ENCODE data around the gene PRXL2B.
"Not testable (repeated sequence)": the region's sequence is repeated elsewhere in the genome, so short reads cannot be mapped to it uniquely, and the experiment has no call there.

Gene PRXL2B

DNA sequence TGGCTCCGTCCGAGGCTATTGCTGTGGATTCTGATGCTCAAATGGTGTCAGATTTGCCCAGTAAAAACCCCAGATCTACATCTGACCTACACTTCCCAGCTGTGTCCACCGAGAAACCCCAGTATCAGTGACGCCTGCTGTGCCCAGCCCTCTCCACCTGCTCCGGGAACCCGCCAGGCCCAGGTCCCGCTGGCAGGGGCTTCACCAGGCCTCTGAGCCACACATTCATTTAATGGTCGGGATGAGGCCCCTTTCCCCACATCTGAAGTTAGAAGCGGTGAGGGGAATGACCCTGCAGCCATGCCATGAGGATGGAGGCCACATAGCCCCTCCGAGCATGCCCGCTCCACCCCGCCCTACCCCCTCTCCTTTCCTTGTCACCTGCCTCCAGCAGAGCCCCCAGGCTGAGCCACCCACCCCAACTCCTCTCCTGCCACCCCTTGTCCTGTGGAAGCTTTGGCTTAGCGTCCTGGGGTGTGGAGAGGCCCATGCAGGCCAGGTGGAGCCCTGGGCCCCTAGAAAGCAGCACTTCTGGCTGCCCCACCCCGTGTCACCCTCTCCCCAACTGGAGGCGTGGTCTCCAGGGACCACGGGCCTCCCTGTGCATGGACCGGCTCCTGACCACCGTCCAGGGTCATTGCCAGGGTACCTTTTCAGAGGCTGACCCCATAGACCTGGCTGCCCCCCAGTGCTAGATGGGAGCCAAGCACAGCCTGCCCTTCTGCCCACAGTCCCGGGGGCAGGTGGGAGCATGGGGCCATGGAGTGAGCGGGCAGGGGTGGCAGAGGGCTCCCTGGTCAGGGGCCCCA, 22.4 kb upstream of the PRXL2B start:
- DNase-seq (ENCODE audit: low spot score): no peak

- no peak for DNase-seq (ENCODE audit: low spot score)
Observed at GRCh38 chr1:2564815-2565374, 21.7 kb upstream of the PRXL2B start.

DNA sequence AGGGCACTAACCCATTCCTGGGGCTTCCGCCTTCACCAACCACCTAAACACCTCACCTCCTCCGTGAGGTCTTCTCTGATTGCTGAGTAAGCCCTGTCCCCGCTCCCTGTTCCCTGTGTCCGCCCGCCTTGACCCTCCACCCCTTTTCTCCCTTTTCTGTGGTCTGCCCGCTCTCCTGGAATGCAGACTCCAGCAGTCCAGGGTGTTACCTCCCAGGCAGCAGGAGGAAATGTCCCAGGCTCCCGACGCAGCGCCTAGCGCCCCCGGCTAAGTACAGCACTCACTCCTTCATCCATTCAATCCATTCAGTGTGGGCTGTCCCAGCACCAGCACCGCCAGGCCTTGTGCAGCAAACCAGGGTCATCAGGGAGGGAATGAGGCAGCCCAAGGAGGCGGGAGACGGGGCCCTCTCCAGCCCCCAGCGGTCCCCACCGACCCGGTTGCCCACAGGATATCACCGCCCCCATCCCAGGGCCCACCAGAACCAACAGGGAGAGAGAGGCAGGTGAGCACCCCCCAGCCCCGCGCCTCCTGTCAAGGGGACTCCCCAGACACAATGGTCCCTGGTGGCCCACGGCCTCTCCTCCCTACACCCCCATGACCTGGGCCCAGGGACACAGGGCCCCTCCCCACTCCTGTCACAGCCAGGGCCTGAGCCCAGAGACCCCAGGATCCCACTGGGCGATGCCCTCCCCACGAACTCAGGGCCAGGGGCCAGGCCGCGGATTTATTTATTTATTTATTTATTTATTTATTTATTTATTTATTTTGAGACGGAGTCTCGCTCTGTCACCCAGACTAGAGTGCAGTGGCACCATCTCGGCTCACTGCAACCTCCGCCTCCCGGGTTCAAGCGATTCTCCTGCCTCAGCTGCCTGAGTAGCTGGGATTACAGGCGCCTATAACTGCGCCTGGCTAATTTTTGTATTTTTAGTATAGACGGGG, 20.2 kb upstream of the PRXL2B start:
- no peak for DNase-seq (ENCODE audit: low spot score)

DNA sequence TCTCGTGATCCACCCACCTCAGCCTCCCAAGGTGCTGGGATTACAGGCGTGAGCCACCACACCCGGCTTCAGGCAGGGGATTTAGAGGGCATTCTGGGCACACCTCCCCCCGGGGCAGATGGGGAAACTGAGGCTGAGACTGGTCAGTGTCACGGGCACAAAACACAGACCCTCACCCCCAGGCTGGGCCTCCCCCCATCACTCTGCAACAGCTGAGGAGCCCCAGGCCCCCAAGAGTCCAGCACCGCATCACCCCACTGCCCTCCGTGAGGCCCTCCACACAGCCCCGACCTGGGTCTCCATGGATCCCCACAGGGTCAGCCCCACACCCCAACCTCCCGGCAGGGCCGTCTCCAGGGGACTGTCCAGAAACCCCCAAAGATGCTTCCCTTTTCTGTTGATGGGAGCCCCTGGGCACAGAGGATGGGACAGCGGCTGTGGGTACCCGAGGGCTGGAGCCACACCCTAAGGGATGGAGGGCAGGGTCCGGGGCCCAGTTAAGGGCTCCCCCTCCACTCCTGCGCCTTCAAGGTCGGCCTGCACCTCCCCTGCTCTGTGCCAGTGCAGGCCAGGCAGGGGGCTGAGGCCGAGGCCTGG, 19.4 kb upstream of the PRXL2B start:
- DNase-seq (ENCODE audit: low spot score): no peak

GRCh38 chr1:2568187-2568816, 18.3 kb upstream of the PRXL2B start:
- DNase-seq (ENCODE audit: low spot score): not testable (repeated sequence)

DNA sequence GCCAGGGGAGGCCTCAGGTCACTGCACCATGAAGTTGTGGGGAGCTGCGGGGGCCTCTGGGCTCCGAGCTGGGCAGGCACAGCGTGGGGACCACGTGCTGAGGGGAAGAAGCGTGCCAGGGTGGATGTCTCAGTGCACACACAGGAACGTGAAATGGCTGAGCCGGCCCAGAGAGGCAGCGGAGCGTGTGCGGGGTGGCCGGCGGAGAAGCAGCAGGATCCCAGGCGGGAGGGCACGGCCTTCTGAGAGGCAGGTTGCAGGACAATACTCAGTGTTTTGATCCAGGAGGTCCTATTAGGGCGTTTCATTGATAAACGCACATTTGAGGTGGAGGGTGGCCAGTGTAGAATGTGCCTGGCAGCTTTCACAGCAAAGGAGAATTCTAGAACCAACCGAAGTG, 17.5 kb upstream of the PRXL2B start:
- no peak for DNase-seq (ENCODE audit: low spot score)

DNA sequence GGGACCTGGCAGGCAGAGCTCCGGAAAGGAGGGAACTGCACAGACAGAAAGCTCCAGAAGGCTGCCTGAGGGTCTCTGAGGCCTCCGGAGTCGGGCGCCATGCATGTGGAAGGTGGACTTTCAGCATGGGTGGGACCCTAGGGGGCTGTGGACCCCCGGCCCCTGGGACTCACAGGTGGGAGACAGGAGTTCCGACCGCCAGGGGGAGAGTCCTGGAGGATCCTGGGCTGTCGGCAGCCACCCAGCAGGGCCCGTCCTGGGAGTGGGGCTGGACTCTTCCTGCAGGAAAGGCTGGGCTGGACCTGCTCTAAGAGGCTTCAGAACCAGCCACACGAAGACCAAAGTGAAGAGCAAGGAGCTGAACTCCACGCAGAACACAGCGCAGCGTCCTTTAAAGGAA, 16.9 kb upstream of the PRXL2B start:
- DNase-seq (ENCODE audit: low spot score): not testable (repeated sequence)

GRCh38 chr1:2570332-2570731, 16.2 kb upstream of the PRXL2B start:
- no peak for DNase-seq (ENCODE audit: low spot score)

DNA sequence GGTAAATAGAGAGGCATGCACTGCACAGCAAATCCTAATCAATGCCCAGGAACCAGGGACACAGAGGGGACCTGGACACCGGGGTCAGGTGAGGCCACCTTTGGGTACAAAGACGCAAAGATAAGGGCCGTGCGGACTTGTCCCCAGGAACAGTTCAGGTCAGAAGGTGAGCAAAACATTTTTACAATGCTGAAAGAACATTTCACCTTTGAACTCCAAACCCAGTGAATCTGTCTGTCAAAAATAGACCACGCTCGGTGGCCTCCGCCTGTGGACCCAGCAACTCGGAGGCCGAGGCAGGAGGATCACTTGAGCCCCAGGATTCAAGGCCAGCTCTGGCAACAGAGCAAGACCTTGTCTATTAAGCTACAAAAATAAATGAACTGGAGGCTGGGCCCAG, 15.2 kb upstream of the PRXL2B start:
- no peak for DNase-seq (ENCODE audit: low spot score)

GRCh38 chr1:2573250-2573920, 13.2 kb upstream of the PRXL2B start:
- no peak for DNase-seq (ENCODE audit: low spot score)

DNA sequence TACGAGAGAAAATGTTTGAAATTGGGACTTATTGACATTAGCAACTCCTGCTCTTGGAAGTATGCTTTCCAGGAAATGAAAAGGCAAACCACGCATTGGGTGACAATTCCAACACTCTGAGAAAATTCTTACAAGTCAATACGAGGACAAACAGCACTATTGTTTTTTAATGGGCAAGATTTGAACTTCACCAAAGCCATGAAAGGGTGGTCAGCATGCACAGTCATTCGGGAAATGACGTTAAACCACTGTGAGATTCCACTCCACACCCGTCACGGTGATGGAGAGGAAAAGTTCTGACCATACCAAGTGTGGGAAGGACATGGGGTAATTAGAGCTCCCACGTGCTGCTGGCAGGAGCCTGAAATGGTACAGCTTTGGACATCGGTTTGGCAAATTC, 12.2 kb upstream of the PRXL2B start:
- DNase-seq (ENCODE audit: low spot score): no peak

- DNase-seq (ENCODE audit: low spot score): no peak
Observed at GRCh38 chr1:2575801-2576663, 10.5 kb upstream of the PRXL2B start.

DNA sequence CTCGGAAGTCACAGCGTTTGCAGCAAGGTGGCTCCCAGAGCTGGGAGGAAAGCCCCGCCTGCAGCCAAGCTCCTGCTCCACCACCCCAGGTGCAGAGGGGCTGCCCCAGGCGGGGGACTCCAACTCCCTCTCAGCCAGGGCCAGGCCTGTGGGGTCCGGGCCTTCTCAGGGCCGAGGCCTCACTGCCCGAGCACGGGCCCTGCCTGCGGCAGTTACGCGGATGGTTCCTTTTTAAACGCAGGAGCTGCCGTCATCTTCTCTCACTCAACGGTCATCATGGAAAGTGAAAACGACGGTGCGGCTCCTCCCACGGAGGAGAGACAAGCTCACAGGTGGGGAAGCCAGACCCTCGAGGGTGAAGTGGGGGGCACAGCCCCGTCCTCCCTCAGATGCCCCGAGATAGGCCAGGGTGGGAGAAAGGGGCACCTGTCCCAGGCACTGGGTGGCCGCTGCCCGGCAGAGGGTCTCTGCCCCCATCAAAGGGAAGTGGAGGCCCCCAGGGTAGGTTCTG, 9.0 kb upstream of the PRXL2B start:
- DNase-seq (ENCODE audit: low spot score): not testable (repeated sequence)

GRCh38 chr1:2578758-2579118, 7.8 kb upstream of the PRXL2B start:
- no peak for DNase-seq (ENCODE audit: low spot score)

GRCh38 chr1:2580691-2581090, 5.9 kb upstream of the PRXL2B start:
- DNase-seq (ENCODE audit: low spot score): no peak

DNA sequence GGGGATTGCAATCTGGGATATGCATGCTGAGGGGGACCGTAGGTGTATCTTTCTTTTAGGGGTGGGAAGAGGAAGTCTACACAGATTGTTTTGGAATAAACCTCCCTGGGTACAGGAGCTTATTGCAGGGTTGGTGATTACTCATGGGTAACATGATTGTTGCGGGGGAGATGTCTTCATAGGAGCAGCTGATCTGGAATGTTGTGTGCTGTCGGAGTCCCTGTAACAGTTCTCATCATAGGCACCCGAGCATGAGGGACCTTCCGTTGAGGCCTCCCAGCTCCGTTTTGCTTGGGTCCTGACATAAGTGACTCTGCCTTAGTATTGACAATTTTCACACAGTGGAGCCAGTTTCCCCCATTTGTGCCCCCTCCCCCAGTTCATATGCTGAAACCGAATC, 4.2 kb upstream of the PRXL2B start:
- DNase-seq (ENCODE audit: low spot score): no peak

DNA sequence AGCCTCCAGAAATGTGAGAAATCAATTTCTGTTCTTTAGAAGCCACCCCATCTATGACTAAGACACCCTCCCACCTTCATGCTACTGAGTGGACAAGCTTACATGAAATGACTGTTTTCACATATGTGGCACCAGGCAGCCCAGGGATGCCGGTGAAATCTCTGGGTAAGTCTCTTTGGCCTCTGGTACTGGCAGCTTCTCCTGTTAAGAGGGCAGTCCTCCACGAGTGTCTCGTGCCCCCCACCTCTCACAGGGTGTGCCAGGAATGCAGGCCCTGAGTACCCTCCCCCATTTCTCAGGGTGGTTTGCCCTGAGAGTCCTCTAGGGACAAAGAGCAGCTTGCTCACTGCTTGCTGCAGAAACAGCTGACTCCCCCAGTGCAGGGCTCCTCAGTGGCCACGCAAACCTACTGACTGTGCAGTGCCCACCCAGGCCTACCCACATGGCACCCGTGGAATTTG, 3.2 kb upstream of the PRXL2B start:
- no peak for DNase-seq (ENCODE audit: low spot score)

- no peak for DNase-seq (ENCODE audit: low spot score)
Observed at GRCh38 chr1:2583871-2584351, 2.7 kb upstream of the PRXL2B start.

GRCh38 chr1:2584686-2585317, 1.8 kb upstream of the PRXL2B start:
- DNase-seq (ENCODE audit: low spot score): no peak
